ENCODE results near the gene DSTYK. TPM values are rescaled to one million over a fixed set of nuclear protein-coding genes. Genes with fewer than 3 reads are reported as not detected.

Gene DSTYK
- total RNA-seq, 2 experiments from 2014 or later, result 13.9 to 15.3 TPM

DNA sequence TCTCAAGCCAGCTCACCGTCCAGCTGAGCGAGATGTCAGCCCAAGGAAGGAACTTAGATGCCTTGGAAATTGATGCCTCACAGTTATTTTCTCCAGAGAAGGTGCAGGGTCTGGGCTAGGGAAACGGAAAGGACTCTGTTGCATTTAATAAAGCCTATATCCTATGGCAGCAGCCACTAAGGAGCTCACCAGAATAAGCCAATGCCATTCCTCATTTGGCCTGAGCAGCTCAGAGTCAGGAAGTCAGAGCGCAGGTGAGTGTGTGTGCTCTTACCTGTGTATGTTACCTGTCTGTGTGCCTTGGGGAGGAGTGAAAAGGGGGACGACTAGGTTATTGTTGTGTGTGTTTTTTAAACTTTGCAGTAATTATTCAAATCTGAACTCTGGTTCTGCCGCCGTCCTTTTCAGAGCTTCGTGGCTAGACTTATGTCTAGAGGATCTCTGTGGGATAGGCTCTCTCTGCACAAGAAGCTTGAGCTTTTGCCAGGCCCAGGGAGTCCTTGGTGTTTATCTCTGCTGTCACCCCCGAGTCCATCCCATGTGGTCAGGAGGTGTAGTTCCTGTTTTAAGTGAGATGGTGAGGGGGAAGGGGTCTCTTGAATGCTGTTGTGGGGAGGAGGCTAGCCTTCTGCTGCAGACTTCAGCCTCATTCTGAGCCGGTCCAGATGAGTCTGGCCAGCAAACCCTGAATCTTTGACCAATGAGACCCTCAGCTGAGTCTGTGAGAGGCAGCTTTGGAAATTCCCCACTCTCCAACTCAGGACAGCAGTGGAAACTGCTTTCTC, 18.6 kb upstream of the DSTYK start:
- intact Hi-C loops (cut with DNase I, micrococcal nuclease), result loop anchor here (1.0 to 5.0 kb wide), 3 partner anchors 17 to 108 kb away; partner anchors contain the start of gene RBBP5 (in 1 of the 2)
- ChIA-PET POLR2A (interaction anchor here (0.8 to 4.5 kb wide), 8 partner anchors 19 to 89 kb away, joined by 3 to 50 read pairs (median 4); partner anchors contain the start of gene DSTYK), CTCF (interaction anchor here (0.7 to 4.7 kb wide), 8 partner anchors 10 to 108 kb away, joined by 3 to 52 read pairs (median 6); partner anchors contain the start of gene RBBP5)
- H3K4me3 ChIP-seq (ENCODE audit: low read length), result peak overlapping the region; percentile 12
- ATAC-seq (ENCODE audit: poor library complexity), result no peak
- H3K9me3 ChIP-seq (ENCODE audit: control insufficient read depth in 1 of 2, insufficient read depth in 1 of 2, low read length in 2 of 2), result no peaks in the 10 kb centered on the region
- peaks cover 31% of the 10 kb centered on the region for H3K4me1 ChIP-seq (ENCODE audit: insufficient read depth, low read length)
- Mint-ChIP-seq H3K36me3 (ENCODE audit: low read depth) (no peaks in the 10 kb centered on the region), H3K27ac (peak overlapping the region; percentile 47), H3K9me3 (no peaks in the 10 kb centered on the region), H3K4me1 (ENCODE audit: low read depth) (peaks cover 30% of the 10 kb centered on the region), H3K4me3 (peak overlapping the region; percentile 94), H3K27me3 (peaks cover 14% of the 10 kb centered on the region)
- TF ChIP-seq, protein P1, sequence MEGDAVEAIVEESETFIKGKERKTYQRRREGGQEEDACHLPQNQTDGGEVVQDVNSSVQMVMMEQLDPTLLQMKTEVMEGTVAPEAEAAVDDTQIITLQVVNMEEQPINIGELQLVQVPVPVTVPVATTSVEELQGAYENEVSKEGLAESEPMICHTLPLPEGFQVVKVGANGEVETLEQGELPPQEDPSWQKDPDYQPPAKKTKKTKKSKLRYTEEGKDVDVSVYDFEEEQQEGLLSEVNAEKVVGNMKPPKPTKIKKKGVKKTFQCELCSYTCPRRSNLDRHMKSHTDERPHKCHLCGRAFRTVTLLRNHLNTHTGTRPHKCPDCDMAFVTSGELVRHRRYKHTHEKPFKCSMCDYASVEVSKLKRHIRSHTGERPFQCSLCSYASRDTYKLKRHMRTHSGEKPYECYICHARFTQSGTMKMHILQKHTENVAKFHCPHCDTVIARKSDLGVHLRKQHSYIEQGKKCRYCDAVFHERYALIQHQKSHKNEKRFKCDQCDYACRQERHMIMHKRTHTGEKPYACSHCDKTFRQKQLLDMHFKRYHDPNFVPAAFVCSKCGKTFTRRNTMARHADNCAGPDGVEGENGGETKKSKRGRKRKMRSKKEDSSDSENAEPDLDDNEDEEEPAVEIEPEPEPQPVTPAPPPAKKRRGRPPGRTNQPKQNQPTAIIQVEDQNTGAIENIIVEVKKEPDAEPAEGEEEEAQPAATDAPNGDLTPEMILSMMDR (IDR thresholded peaks at IDR 0.05), result no peak
- H3K27ac ChIP-seq (ENCODE audit: low read depth in 1 of 2, low read length in 2 of 2), result no peak overlapping the region
- peak in 1 of 14 experiments; percentile 13 for DNase-seq
- no peaks in the 10 kb centered on the region for H3K36me3 ChIP-seq (ENCODE audit: insufficient read depth, low read length)
- peaks cover 5 to 7% of the 10 kb centered on the region in 2 experiments for H3K27me3 ChIP-seq (ENCODE audit: control insufficient read depth in 1 of 2, insufficient read depth in 2 of 2, low read length in 2 of 2)

DNA sequence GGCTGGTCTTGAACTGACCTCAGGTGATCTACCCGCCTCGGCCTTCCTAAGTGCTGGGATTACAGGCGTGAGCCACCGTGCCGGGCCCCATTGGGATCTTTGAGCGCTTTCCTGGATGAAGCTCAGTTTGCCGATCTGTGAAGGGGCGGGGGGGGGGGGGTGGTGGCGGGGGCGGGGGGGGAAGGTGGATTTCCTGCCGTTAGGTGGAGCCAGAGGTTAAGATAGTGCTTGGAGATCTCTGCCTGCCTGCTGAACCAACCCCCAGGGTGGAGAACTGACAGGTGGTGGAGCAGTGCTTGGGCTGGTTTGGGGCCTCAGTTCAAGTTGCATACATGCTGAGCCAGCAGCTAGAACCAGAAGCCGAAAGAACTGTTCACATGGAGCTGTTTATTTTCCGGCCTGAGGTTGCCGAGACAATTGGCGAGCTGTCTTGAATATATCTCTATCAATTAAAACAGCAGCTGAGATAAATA, 17.9 kb upstream of the DSTYK start:
- Histone ChIP-seq H3K27ac (ENCODE audit: low read depth in 1 of 2, low read length in 2 of 2) (no peak overlapping the region), H3K4me3 (ENCODE audit: low read length) (peak overlapping the region; percentile 54), H3K36me3 (ENCODE audit: insufficient read depth, low read length) (no peaks in the 10 kb centered on the region), H3K27me3 (ENCODE audit: control insufficient read depth in 1 of 2, insufficient read depth in 2 of 2, low read length in 2 of 2) (peaks cover 5 to 7% of the 10 kb centered on the region in 2 experiments), H3K9me3 (ENCODE audit: control insufficient read depth in 1 of 2, insufficient read depth in 1 of 2, low read length in 2 of 2) (no peaks in the 10 kb centered on the region), H3K4me1 (ENCODE audit: insufficient read depth, low read length) (peaks cover 31% of the 10 kb centered on the region)
- Mint-ChIP-seq H3K36me3 (ENCODE audit: low read depth) (no peaks in the 10 kb centered on the region), H3K4me1 (ENCODE audit: low read depth) (peaks cover 30% of the 10 kb centered on the region), H3K27me3 (peaks cover 15% of the 10 kb centered on the region), H3K9me3 (no peaks in the 10 kb centered on the region), H3K27ac (peak overlapping the region; percentile 47), H3K4me3 (peak overlapping the region; percentile 94)
- ChIA-PET POLR2A (interaction anchor here (0.7 to 4.5 kb wide), 12 partner anchors 19 to 103 kb away, joined by 3 to 50 read pairs (median 5); partner anchors contain the start of gene DSTYK), CTCF (interaction anchor here (0.7 to 4.7 kb wide), 9 partner anchors 11 to 107 kb away, joined by 3 to 52 read pairs (median 4); partner anchors contain the start of gene RBBP5)
- TF ChIP-seq, protein P1 (IDR thresholded peaks at IDR 0.05), result no peak
- peak; percentile 78 for ATAC-seq (ENCODE audit: poor library complexity)
- DNase-seq, result peak; percentile 44 to 89 (median 60)
- intact Hi-C loops (cut with DNase I, micrococcal nuclease), result loop anchor here (1.0 to 5.0 kb wide), 3 partner anchors 17 to 107 kb away; partner anchors contain the start of gene RBBP5 (in 1 of the 2)

DNA sequence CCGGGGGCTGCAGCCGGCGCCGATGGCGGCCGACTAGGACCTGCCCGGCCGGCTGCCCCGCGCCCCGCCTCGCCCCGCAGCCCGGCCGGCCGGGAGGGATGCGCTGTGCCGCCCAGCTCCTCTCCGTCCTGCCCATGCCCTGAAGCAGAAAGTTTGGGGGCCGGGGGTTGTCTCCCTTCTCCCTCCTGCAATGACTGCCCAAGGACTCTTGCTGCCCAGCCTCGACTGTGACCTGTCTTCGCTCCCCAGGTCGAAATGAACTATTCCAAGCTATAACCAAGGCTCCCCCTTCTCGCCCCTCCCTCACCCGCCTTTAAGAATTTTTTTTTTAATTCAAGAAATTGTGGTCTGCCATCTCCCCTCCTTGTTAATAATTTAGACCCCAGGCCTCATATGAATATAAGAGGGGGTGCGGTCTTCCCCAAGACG, 16.6 kb upstream of the DSTYK start:
- Mint-ChIP-seq H3K4me1 (ENCODE audit: low read depth) (peaks cover 30% of the 10 kb centered on the region), H3K27me3 (peaks cover 19% of the 10 kb centered on the region), H3K36me3 (ENCODE audit: low read depth) (no peaks in the 10 kb centered on the region), H3K9me3 (no peaks in the 10 kb centered on the region), H3K27ac (peak overlapping the region; percentile 4), H3K4me3 (peak overlapping the region; percentile 94)
- intact Hi-C loops (cut with DNase I, micrococcal nuclease), result loop anchor here (1.0 to 5.0 kb wide), 3 partner anchors 15 to 106 kb away; partner anchors contain the start of genes DSTYK (in 1 of the 2) and RBBP5 (in 1 of the 2)
- ATAC-seq (ENCODE audit: poor library complexity) (no peak), DNase-seq (peak in 4 of 14 experiments; percentile 8 to 28 (median 18))
- Histone ChIP-seq H3K27me3 (ENCODE audit: control insufficient read depth in 1 of 2, insufficient read depth in 2 of 2, low read length in 2 of 2) (peaks cover 5 to 7% of the 10 kb centered on the region in 2 experiments), H3K36me3 (ENCODE audit: insufficient read depth, low read length) (no peaks in the 10 kb centered on the region), H3K9me3 (ENCODE audit: control insufficient read depth in 1 of 2, insufficient read depth in 1 of 2, low read length in 2 of 2) (no peaks in the 10 kb centered on the region), H3K27ac (ENCODE audit: low read depth in 1 of 2, low read length in 2 of 2) (no peak overlapping the region), H3K4me1 (ENCODE audit: insufficient read depth, low read length) (peaks cover 31% of the 10 kb centered on the region), H3K4me3 (ENCODE audit: low read length) (peak overlapping the region; percentile 54)
- CTCF ChIA-PET, result interaction anchor here (1.1 to 4.7 kb wide), 7 partner anchors 18 to 106 kb away, joined by 3 to 52 read pairs (median 7); partner anchors contain the start of gene RBBP5
- TF ChIP-seq, protein P1 (IDR thresholded peaks at IDR 0.05), result no peak
- POLR2A ChIA-PET, result interaction anchor here (1.3 to 4.5 kb wide), 8 partner anchors 13 to 97 kb away, joined by 5 to 50 read pairs (median 7); partner anchors contain the start of genes DSTYK and NUAK2

Measured in CD4-positive, alpha-beta T cell (primary cell).